Measurements from ENCODE around the gene OR2Y1. TPM values are rescaled to one million over a fixed set of nuclear protein-coding genes. Genes with fewer than 3 reads are reported as not detected.

Gene OR2Y1
- total RNA-seq, 2 experiments from 2014 or later: not detected

DNA sequence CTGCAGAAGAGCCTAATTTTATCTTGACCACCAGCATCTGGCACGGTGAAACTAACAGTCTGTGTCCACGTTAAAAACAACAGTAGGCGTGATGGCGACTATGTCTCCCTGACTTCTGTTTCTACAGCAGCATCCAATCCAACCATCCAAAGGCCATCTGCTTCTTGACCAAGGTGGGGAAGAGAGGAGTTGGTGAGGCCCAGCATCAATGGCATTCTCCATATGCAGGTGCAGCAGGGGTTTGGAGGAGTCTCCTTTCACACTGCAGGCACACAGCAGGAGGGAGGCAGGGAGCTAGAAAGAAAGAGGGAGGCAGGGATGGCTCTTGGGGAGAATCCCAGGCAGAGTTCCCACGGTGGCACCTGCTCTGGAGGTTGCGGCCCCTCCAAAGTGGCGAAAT is 35.8 kb upstream of the OR2Y1 start:
- CTCF ChIA-PET (ENCODE audit: unreplicated experiment): no interaction called here
- no peak for DNase-seq (ENCODE audit: low spot score)
- intact Hi-C loops (cut with micrococcal nuclease; ENCODE audit: unreplicated experiment): loop anchor here (10.0 kb wide), 1 partner anchor 149 kb away; no protein-coding TSS in a partner anchor
- no TSS peak for BruUV-seq (replicated peaks)
- no peak overlapping the region for H2AFZ ChIP-seq (ENCODE audit: low read length)
- no peaks in the 10 kb centered on the region for H3K36me3 ChIP-seq (ENCODE audit: insufficient read depth, low read length)
- no peaks in the 10 kb centered on the region for H3K9me2 ChIP-seq (ENCODE audit: insufficient read depth, low read length)
- H3K4me3 ChIP-seq (ENCODE audit: low read depth, low read length, poor library complexity, severe bottlenecking): no peak overlapping the region
- POLR2A ChIA-PET: no interaction called here
- no peak overlapping the region for H3K27ac ChIP-seq (ENCODE audit: low read depth, low read length, poor library complexity, severe bottlenecking)
- TF ChIP-seq, protein P1, sequence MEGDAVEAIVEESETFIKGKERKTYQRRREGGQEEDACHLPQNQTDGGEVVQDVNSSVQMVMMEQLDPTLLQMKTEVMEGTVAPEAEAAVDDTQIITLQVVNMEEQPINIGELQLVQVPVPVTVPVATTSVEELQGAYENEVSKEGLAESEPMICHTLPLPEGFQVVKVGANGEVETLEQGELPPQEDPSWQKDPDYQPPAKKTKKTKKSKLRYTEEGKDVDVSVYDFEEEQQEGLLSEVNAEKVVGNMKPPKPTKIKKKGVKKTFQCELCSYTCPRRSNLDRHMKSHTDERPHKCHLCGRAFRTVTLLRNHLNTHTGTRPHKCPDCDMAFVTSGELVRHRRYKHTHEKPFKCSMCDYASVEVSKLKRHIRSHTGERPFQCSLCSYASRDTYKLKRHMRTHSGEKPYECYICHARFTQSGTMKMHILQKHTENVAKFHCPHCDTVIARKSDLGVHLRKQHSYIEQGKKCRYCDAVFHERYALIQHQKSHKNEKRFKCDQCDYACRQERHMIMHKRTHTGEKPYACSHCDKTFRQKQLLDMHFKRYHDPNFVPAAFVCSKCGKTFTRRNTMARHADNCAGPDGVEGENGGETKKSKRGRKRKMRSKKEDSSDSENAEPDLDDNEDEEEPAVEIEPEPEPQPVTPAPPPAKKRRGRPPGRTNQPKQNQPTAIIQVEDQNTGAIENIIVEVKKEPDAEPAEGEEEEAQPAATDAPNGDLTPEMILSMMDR (conservative IDR thresholded peaks at IDR 0.05; ENCODE audit: low read length): no peak
- no peak for TF ChIP-seq EZH2phosphoT487 (IDR thresholded peaks at IDR 0.05; ENCODE audit: borderline replicate concordance, low read depth, low read length)
- H3K79me2 ChIP-seq (ENCODE audit: insufficient read depth, low read depth, low read length): no peaks in the 10 kb centered on the region
- H3K4me1 ChIP-seq (ENCODE audit: insufficient read depth, low read length, poor library complexity, severe bottlenecking): no peaks in the 10 kb centered on the region
- no peaks in the 10 kb centered on the region for H4K20me1 ChIP-seq (ENCODE audit: insufficient read depth, low read length)
- no peak overlapping the region for H3K4me2 ChIP-seq (ENCODE audit: low read length)
- H3K9me3 ChIP-seq (ENCODE audit: low read length): no peaks in the 10 kb centered on the region; the same call in 1 of the 2 replicates

- Histone ChIP-seq H3K27ac (ENCODE audit: low read depth, low read length, poor library complexity, severe bottlenecking) (no peak overlapping the region), H3K36me3 (ENCODE audit: insufficient read depth, low read length) (no peaks in the 10 kb centered on the region), H3K4me2 (ENCODE audit: low read length) (no peak overlapping the region), H3K4me1 (ENCODE audit: insufficient read depth, low read length, poor library complexity, severe bottlenecking) (no peaks in the 10 kb centered on the region), H3K4me3 (ENCODE audit: low read depth, low read length, poor library complexity, severe bottlenecking) (no peak overlapping the region), H3K9me3 (ENCODE audit: low read length) (peaks cover 8% of the 10 kb centered on the region; the same call in 1 of the 2 replicates), H4K20me1 (ENCODE audit: insufficient read depth, low read length) (no peaks in the 10 kb centered on the region), H3K9me2 (ENCODE audit: insufficient read depth, low read length) (no peaks in the 10 kb centered on the region), H3K79me2 (ENCODE audit: insufficient read depth, low read depth, low read length) (no peaks in the 10 kb centered on the region), H2AFZ (ENCODE audit: low read length) (no peak overlapping the region)
- no peak for TF ChIP-seq EZH2phosphoT487 (IDR thresholded peaks at IDR 0.05; ENCODE audit: borderline replicate concordance, low read depth, low read length)
- TF ChIP-seq, protein P1 (conservative IDR thresholded peaks at IDR 0.05; ENCODE audit: low read length): no peak
- intact Hi-C loops (cut with micrococcal nuclease; ENCODE audit: unreplicated experiment): loop anchor here (10.0 kb wide), 1 partner anchor 153 kb away; no protein-coding TSS in a partner anchor
- no peak for DNase-seq (ENCODE audit: low spot score)
- ChIA-PET POLR2A (no interaction called here), CTCF (ENCODE audit: unreplicated experiment) (no interaction called here)
- BruUV-seq (replicated peaks): no TSS peak
Observed at GRCh38 chr5:180771839-180772238, 32.0 kb upstream of the OR2Y1 start.

- peaks cover 8% of the 10 kb centered on the region; the same call in 1 of the 2 replicates for H3K9me3 ChIP-seq (ENCODE audit: low read length)
- no peaks in the 10 kb centered on the region for H3K4me1 ChIP-seq (ENCODE audit: insufficient read depth, low read length, poor library complexity, severe bottlenecking)
- ChIA-PET CTCF (ENCODE audit: unreplicated experiment) (no interaction called here), POLR2A (interaction anchor here (0.7 kb wide), 1 partner anchor 11 kb away, joined by 3 read pairs; no protein-coding TSS in a partner anchor)
- H2AFZ ChIP-seq (ENCODE audit: low read length): no peak overlapping the region
- H3K36me3 ChIP-seq (ENCODE audit: insufficient read depth, low read length): no peaks in the 10 kb centered on the region
- no peaks in the 10 kb centered on the region for H4K20me1 ChIP-seq (ENCODE audit: insufficient read depth, low read length)
- intact Hi-C loops (cut with micrococcal nuclease; ENCODE audit: unreplicated experiment): loop anchor here (10.0 kb wide), 1 partner anchor 155 kb away; no protein-coding TSS in a partner anchor
- no TSS peak for BruUV-seq (replicated peaks)
- no peak overlapping the region for H3K4me2 ChIP-seq (ENCODE audit: low read length)
- TF ChIP-seq, protein P1 (conservative IDR thresholded peaks at IDR 0.05; ENCODE audit: low read length): no peak
- TF ChIP-seq EZH2phosphoT487 (IDR thresholded peaks at IDR 0.05; ENCODE audit: borderline replicate concordance, low read depth, low read length): no peak
- H3K27ac ChIP-seq (ENCODE audit: low read depth, low read length, poor library complexity, severe bottlenecking): no peak overlapping the region
- no peak for DNase-seq (ENCODE audit: low spot score)
- H3K9me2 ChIP-seq (ENCODE audit: insufficient read depth, low read length): no peaks in the 10 kb centered on the region
- no peak overlapping the region for H3K4me3 ChIP-seq (ENCODE audit: low read depth, low read length, poor library complexity, severe bottlenecking)
- H3K79me2 ChIP-seq (ENCODE audit: insufficient read depth, low read depth, low read length): no peaks in the 10 kb centered on the region
Observed at GRCh38 chr5:180769821-180770220, 30.0 kb upstream of the OR2Y1 start.

Data from OCI-LY7 (cell line).